Mesangial cell (primary cell): ENCODE data around the gene AOX1. TPM values are rescaled to one million over a fixed set of nuclear protein-coding genes. Genes with fewer than 3 reads are reported as not detected.

Experiments used
- total RNA-seq: library from RNA; depleted of rRNA; stranded (reverse); fragments of >200 nt; gene quantifications from 2 replicates; pipeline ENCODE4 v1.2.3, GENCODE V29; 2015

Gene AOX1
- 1.5 and 9.3 TPM in 2 replicates for total RNA-seq

GRCh38 chr2:200585730-200586643, at the start of gene AOX1:
TSS of gene AOX1 (plus strand) at chr2:200586014. CDS start at chr2:200586109, 95 bp downstream.

Other genes with a start within 250 kb of the AOX1 start
- 7.2 and 9.6 TPM in 2 replicates for gene KCTD18, start 75.9 kb upstream of the AOX1 start, total RNA-seq
- 0.76 and 16.5 TPM in 2 replicates for gene SGO2, start 59.8 kb upstream of the AOX1 start, total RNA-seq
- 193 and 270 TPM in 2 replicates for gene BZW1, start 225.9 kb downstream of the AOX1 start, total RNA-seq